COLO668 (cell line): Measurements from ENCODE around the gene NOL4L.
A peak's percentile ranks its signal among the peaks of the same experiment; 100 is the strongest.

Source experiments
- DNase-seq: peaks from one replicate; lab custom pipeline; 2025; ENCODE audit not compliant: unreplicated experiment; lab: John Stamatoyannopoulos, UW

The NOL4L gene

GRCh38 chr20:32463642-32464400 is 121.3 kb downstream of the NOL4L start:
- no peak for DNase-seq

GRCh38 chr20:32462900-32463641 is 122.1 kb downstream of the NOL4L start:
- no peak for DNase-seq

- no peak for DNase-seq
These were observed 123.1 kb downstream of the NOL4L start for GRCh38 chr20:32461836-32462600.

- no peak for DNase-seq
These were observed 124.3 kb downstream of the NOL4L start for GRCh38 chr20:32460683-32461320.

GRCh38 chr20:32460231-32460630 is 124.9 kb downstream of the NOL4L start:
- DNase-seq = no peak

GRCh38 chr20:32458837-32459220 is 126.3 kb downstream of the NOL4L start:
- DNase-seq = no peak

- DNase-seq = no peak
These were observed 126.9 kb downstream of the NOL4L start for GRCh38 chr20:32458061-32458836.

- DNase-seq = peak; percentile 84
These were observed 127.6 kb downstream of the NOL4L start for GRCh38 chr20:32457479-32457986.

GRCh38 chr20:32456869-32457478 is 128.2 kb downstream of the NOL4L start:
- peak; percentile 62 for DNase-seq

- no peak for DNase-seq
These were observed 129.0 kb downstream of the NOL4L start for GRCh38 chr20:32455901-32456701.

- DNase-seq = no peak
These were observed 129.8 kb downstream of the NOL4L start for GRCh38 chr20:32455171-32455900.

- no peak for DNase-seq
These were observed 130.7 kb downstream of the NOL4L start for GRCh38 chr20:32454164-32455145.

- no peak for DNase-seq
These were observed 131.5 kb downstream of the NOL4L start for GRCh38 chr20:32453467-32454163.

- no peak for DNase-seq
These were observed 132.2 kb downstream of the NOL4L start for GRCh38 chr20:32452776-32453466.

GRCh38 chr20:32451682-32452461 is 133.3 kb downstream of the NOL4L start:
- no peak for DNase-seq
